Upper lobe of left lung (tissue), 6 donors: ENCODE data around the gene MRPL11. TPM values are rescaled to one million over a fixed set of nuclear protein-coding genes. Genes with fewer than 3 reads are reported as not detected.
"Not testable (repeated sequence)": the region's sequence is repeated elsewhere in the genome, so short reads cannot be mapped to it uniquely, and the experiment has no call there.

Experiments
- ATAC-seq, 2 donors: fragments of 200-7000 bp; cut with Tn5 transposase; one replicate each; pipeline ENCODE4 v1.9.1; 2022; ENCODE audit warnings: mild to moderate bottlenecking in 2 of 2, moderate library complexity in 2 of 2; ENCODE audit not compliant: low FRiP score in 2 of 2
- DNase-seq, 2 donors: peaks; one replicate each; pipeline ENCODE4 v3.0.0-alpha.2; 2019 to 2020
- H3K27ac ChIP-seq, 4 donors: fragments of 200-600 bp; sonication (generic); one replicate each; pipeline ENCODE4 v1.5.1; 2016 to 2019
- H3K27me3 ChIP-seq, 4 donors: fragments of 200-600 bp; sonication (generic); one replicate each; pipeline ENCODE4 v1.5.1; 2017 to 2019
- H3K36me3 ChIP-seq, 4 donors: fragments of 200-600 bp; sonication (generic); one replicate each; pipeline ENCODE4 v1.5.1; 2016 to 2019
- H3K4me1 ChIP-seq, 4 donors: fragments of 200-600 bp; sonication (generic); one replicate each; pipeline ENCODE4 v1.5.1; 2018 to 2019
- H3K4me3 ChIP-seq, 4 donors: fragments of 200-600 bp; sonication (generic); one replicate each; pipeline ENCODE4 v1.5.1; 2017 to 2019; ENCODE audit warnings: mild to moderate bottlenecking in 2 of 4, moderate library complexity in 1 of 4
- H3K9me3 ChIP-seq, 4 donors: fragments of 200-600 bp; sonication (generic); one replicate each; pipeline ENCODE4 v1.5.1; 2018 to 2019
- CTCF ChIP-seq, 6 experiments: fragments of 450-650 bp in 4 of 6; fragments of 200-600 bp in 2 of 6; sonication (generic) in 2 of 6; IDR thresholded peaks; one replicate each; pipeline ENCODE4 v1.5.1; 2016 to 2019; ENCODE audit warnings: antibody characterized with exemption in 6 of 6
- EP300 ChIP-seq, 4 donors: sonication (generic); formaldehyde crosslinking; IDR thresholded peaks; one replicate each; pipeline ENCODE4 v1.5.1; 2017; ENCODE audit warnings: antibody characterized with exemption in 4 of 4, control low read depth in 2 of 4
- POLR2A ChIP-seq, 4 donors: fragments of 450-650 bp; IDR thresholded peaks; one replicate each; pipeline ENCODE4 v1.5.1; 2016 to 2017; ENCODE audit warnings: antibody characterized with exemption in 4 of 4, mild to moderate bottlenecking in 2 of 4
- POLR2AphosphoS5 ChIP-seq, 2 donors: sonication (generic); formaldehyde crosslinking; IDR thresholded peaks; one replicate each; pipeline ENCODE4 v1.5.1; 2017; ENCODE audit warnings: antibody characterized with exemption in 2 of 2
- WGBS, 2 donors: methylation state at CpG; one replicate each; pipeline ENCODE4 v1.1.5; 2017 to 2018; 5-methylcytosine and 5-hydroxymethylcytosine counted together
- total RNA-seq, 6 donors: library from RNA; depleted of rRNA in 4 of 6; stranded (reverse); fragments of >200 nt in 4 of 6; gene quantifications; one replicate each; pipeline versions ENCODE4 v1.1.0 to v1.2.1, GENCODE V29; 2016 to 2021
- donor health status: DM: no; HTN: no; CAD: no; lungs with moderate emphysema.
- donor health status: DM: no; HTN: yes; CAD: no; lungs with severe emphysema.

Gene MRPL11
- total RNA-seq, 6 donors from 2014 or later: 25.3 to 44.8 (median 33.0) TPM

DNA sequence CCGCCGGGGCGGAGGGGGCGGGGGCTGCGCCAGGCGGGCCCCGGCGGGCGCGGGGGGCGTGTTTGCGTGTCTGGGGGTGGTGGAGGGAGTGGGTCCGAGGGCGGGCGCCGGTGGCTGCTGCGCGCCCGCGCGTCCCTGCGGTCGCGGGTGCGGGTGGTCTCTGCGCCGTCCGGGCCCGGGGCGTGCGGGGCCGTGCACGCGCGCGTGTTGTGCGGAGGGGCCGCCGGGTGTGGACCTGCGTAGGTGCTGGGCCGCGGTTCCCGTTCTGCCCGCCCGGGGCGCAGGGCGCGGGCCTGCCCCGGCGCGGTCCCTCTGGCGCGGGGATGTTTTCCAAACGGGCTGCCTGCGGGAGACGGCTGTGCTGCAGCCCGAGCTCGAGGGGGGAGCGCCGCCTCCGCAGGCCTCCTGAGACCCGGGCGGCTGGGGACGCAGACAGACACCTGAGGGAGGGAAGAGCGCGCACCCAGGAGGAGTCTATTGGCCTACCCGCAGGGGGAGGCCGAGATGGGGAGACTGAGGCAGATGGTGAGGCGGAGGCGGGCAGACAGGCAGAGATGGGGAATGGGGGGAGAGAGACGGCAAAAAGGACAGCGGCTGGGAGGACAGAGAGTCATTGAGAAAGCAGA lies 28.5 kb upstream of the MRPL11 start:
- 3 to 8% methylated on average over 12 to 52 of the region's 72 CpGs for WGBS, 2 donors
- DNase-seq (peak in 1 of 2 donors; percentile 93), ATAC-seq (peak in 1 of 2 donors; percentile 39)
- Histone ChIP-seq H3K4me3 (peak overlapping the region; percentile 51 to 98 (median 81)), H3K4me1 (peaks cover 10 to 23% (median 15%) of the 10 kb centered on the region in 4 donors), H3K27ac (peak overlapping the region in 3 of 4 donors; percentile 24 to 83 (median 80)), H3K9me3 (no peaks in the 10 kb centered on the region), H3K27me3 (no peaks in the 10 kb centered on the region), H3K36me3 (peaks cover 0 to 8% (median 0%) of the 10 kb centered on the region in 4 donors)
- TF ChIP-seq EP300 (IDR thresholded peaks at IDR 0.05) (no peak), POLR2AphosphoS5 (IDR thresholded peaks at IDR 0.05) (no peak), CTCF (IDR thresholded peaks at IDR 0.05) (peak; percentile 43 to 92 (median 62))

DNA sequence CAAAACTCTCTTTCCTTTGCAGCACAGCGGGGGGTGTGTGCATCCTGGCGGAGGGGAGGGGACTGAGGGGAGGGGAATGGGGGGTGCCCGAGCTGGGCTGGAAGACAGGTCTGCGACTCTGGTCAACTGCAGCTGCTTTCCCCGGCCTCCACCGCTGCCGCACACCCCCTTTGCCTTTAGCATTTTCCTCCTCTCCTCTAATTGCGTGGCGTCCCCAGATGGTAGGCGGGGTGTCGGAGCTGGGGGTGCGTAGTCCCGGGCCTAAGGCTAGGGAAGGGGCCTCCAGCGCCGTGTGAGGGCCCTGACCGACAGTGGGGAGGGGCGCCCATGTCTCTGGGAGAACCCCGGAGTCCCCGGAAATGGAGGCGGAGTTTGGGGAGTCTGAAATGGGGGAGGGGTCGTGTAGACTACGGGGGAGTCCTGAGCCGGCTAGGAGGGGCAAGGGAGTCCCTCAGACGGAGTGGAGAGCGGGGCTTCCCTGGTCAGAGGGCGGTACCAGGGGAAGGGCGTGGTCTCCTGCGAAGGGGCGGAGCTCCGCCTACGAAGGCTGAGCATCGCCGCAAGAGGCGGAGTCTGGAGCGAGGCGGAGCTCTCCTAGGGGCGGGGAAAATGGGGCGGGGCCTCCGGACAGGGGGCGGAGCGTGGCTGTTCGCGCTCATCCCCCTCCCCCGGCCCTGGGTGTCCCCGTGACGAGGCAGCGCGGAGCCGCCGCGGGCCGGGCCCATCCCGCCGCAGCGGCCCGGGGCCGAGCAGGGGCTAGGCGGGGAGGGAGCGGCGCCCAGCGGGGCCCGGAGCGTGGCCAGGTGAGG lies 27.8 kb upstream of the MRPL11 start, which contains the start of gene PELI3:
Gene PELI3, plus strand, starts transcription at position 681 of the 809 bp plus-strand sequence. CDS start 1,224 bp downstream, outside the sequence.
- DNase-seq (peak; percentile 95 to 98), ATAC-seq (peak; percentile 98 to 99)
- peak; percentile 41 to 57 for TF ChIP-seq POLR2AphosphoS5 (IDR thresholded peaks at IDR 0.05)
- peak in 1 of 4 donors; percentile 63 for TF ChIP-seq POLR2A (IDR thresholded peaks at IDR 0.05)
- no peak for TF ChIP-seq EP300 (IDR thresholded peaks at IDR 0.05)
- TF ChIP-seq CTCF (IDR thresholded peaks at IDR 0.05): no peak
- Histone ChIP-seq H3K9me3 (no peaks in the 10 kb centered on the region), H3K27me3 (no peaks in the 10 kb centered on the region), H3K4me1 (peaks cover 10 to 23% (median 15%) of the 10 kb centered on the region in 4 donors), H3K27ac (peak within 1 kb of the TSS; percentile 24 to 83 (median 77)), H3K4me3 (peak within 1 kb of the TSS; percentile 51 to 98 (median 81)), H3K36me3 (peaks cover 0 to 4% (median 0%) of the 10 kb centered on the region in 4 donors)
- WGBS, 2 donors: 0% methylated on average over 24 to 29 of the region's 63 CpGs

DNA sequence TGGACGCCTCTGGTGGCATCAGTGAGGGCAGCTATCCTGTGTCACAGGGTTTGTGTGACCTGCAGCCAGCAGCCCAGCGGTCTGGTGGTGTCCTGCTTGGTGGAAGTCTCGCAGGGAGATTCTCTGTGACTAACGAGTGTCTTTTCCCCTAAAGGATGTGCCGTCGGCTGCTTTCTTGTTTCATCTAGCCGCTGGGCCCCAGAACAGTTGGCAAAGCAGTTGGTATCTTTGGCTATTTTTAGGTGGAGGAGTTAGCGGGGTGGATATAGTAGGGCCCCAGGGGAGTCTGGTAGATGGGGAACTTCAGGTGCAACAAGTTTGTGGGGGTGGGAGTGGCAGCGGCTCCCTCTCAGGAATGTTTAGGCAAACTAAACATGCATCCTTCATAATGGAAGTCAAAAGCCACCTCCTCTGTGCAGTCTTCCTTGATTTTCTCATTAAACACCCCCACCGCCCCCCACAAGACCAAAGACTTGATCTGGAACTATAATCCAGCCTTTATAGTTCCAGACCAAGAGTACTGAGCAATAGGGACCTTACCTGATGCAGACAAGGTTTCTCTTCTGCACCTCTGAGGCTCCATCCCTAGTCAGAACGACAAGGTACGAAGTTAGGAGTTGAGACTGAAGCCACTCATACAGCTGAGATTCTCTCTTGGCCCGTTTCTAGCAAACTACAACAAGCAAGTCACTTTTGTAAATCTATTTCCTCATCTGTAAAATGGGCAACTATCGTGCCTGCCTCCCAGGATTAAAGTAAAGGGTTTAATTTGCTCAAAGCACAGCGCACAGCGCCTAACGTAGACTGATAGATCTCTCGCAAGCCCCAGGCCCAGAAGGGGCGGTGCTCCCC lies 27.0 kb upstream of the MRPL11 start:
- peaks cover 10 to 23% (median 15%) of the 10 kb centered on the region in 4 donors for H3K4me1 ChIP-seq
- 54 to 58% methylated on average over 16 to 19 of the region's 19 CpGs for WGBS, 2 donors
- H3K4me3 ChIP-seq: peak overlapping the region in 3 of 4 donors; percentile 76 to 98 (median 86)
- ATAC-seq (no peak), DNase-seq (no peak)
- no peaks in the 10 kb centered on the region for H3K9me3 ChIP-seq
- TF ChIP-seq POLR2A (IDR thresholded peaks at IDR 0.05): no peak
- no peak for TF ChIP-seq CTCF (IDR thresholded peaks at IDR 0.05)
- TF ChIP-seq EP300 (IDR thresholded peaks at IDR 0.05): no peak
- TF ChIP-seq POLR2AphosphoS5 (IDR thresholded peaks at IDR 0.05): no peak
- H3K27ac ChIP-seq: peak overlapping the region in 3 of 4 donors; percentile 74 to 83 (median 80)
- no peaks in the 10 kb centered on the region for H3K27me3 ChIP-seq
- no peaks in the 10 kb centered on the region for H3K36me3 ChIP-seq

- no peak for DNase-seq
Measured at GRCh38 chr11:66464916-66465315, 26.3 kb upstream of the MRPL11 start.

DNA sequence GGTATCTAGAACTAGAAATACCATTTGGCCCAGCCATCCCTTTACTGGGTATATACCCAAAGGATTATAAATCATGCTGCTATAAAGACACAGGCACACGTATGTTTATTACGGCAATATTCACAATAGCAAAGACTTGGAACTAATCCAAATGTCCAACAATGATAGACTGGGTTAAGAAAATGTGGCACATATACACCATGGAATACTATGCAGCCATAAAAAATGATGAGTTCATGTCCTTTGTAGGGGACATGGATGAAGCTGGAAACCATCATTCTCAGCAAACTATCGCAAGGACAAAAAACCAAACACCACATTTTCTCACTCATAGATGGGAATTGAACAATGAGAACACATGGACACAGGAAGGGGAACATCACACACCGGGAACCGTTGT lies 25.5 kb upstream of the MRPL11 start:
- not testable (repeated sequence) for H3K36me3 ChIP-seq, H3K27me3 ChIP-seq, ATAC-seq, H3K9me3 ChIP-seq, H3K27ac ChIP-seq, H3K4me3 ChIP-seq, DNase-seq
- H3K4me1 ChIP-seq: peaks cover 10 to 23% (median 15%) of the 10 kb centered on the region in 4 donors
- 73 to 83% methylated on average over 5 of the region's 5 CpGs for WGBS, 2 donors

More at GRCh38 chr11:66464916-66465315, 26.3 kb upstream of the MRPL11 start:
- H3K4me3 ChIP-seq: no peak overlapping the region
- 89% methylated on average over 1 of the region's 1 CpG for WGBS, 2 donors
- TF ChIP-seq POLR2A (IDR thresholded peaks at IDR 0.05) (no peak), CTCF (IDR thresholded peaks at IDR 0.05) (no peak), EP300 (IDR thresholded peaks at IDR 0.05) (no peak), POLR2AphosphoS5 (IDR thresholded peaks at IDR 0.05) (no peak)
- no peak for ATAC-seq
- no peaks in the 10 kb centered on the region for H3K27me3 ChIP-seq
- H3K9me3 ChIP-seq: no peaks in the 10 kb centered on the region
- H3K27ac ChIP-seq: no peak overlapping the region
- H3K4me1 ChIP-seq: peaks cover 10 to 23% (median 15%) of the 10 kb centered on the region in 4 donors
- no peaks in the 10 kb centered on the region for H3K36me3 ChIP-seq
